ENCODE measurements around the gene PPP1R9B.

The PPP1R9B gene

GRCh38 chr17:50144355-50144754 lies 6.1 kb downstream of the PPP1R9B start:
- Histone ChIP-seq H3K79me2 (ENCODE audit: insufficient read depth, low read length) (no peaks in the 10 kb centered on the region), H3K4me1 (ENCODE audit: insufficient read depth, low read length, severe bottlenecking) (peaks cover 21% of the 10 kb centered on the region), H3K9ac (ENCODE audit: low read length) (no peak overlapping the region), H2AFZ (ENCODE audit: low read length) (no peak overlapping the region), H3K9me3 (ENCODE audit: low read length) (no peaks in the 10 kb centered on the region), H3K4me3 (ENCODE audit: low read depth, low read length, poor library complexity, severe bottlenecking) (no peak overlapping the region), H4K20me1 (ENCODE audit: insufficient read depth, low read length) (no peaks in the 10 kb centered on the region), H3F3A (ENCODE audit: insufficient read depth, low read length) (no peaks in the 10 kb centered on the region), H3K9me2 (ENCODE audit: low read depth, low read length) (no peaks in the 10 kb centered on the region), H3K4me2 (ENCODE audit: low read length) (no peak overlapping the region), H3K36me3 (ENCODE audit: insufficient read depth, low read length) (peaks cover 59% of the 10 kb centered on the region), H3K27me3 (ENCODE audit: insufficient read depth, low read length) (no peaks in the 10 kb centered on the region), H3K27ac (ENCODE audit: low read depth, low read length, poor library complexity, severe bottlenecking) (peak overlapping the region; percentile 66)
- TF ChIP-seq, protein P1, sequence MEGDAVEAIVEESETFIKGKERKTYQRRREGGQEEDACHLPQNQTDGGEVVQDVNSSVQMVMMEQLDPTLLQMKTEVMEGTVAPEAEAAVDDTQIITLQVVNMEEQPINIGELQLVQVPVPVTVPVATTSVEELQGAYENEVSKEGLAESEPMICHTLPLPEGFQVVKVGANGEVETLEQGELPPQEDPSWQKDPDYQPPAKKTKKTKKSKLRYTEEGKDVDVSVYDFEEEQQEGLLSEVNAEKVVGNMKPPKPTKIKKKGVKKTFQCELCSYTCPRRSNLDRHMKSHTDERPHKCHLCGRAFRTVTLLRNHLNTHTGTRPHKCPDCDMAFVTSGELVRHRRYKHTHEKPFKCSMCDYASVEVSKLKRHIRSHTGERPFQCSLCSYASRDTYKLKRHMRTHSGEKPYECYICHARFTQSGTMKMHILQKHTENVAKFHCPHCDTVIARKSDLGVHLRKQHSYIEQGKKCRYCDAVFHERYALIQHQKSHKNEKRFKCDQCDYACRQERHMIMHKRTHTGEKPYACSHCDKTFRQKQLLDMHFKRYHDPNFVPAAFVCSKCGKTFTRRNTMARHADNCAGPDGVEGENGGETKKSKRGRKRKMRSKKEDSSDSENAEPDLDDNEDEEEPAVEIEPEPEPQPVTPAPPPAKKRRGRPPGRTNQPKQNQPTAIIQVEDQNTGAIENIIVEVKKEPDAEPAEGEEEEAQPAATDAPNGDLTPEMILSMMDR (IDR thresholded peaks at IDR 0.05; ENCODE audit: low read length) = no peak
- no peak for TF ChIP-seq EZH2 (IDR thresholded peaks at IDR 0.05; ENCODE audit: borderline replicate concordance, low read length)

DNA sequence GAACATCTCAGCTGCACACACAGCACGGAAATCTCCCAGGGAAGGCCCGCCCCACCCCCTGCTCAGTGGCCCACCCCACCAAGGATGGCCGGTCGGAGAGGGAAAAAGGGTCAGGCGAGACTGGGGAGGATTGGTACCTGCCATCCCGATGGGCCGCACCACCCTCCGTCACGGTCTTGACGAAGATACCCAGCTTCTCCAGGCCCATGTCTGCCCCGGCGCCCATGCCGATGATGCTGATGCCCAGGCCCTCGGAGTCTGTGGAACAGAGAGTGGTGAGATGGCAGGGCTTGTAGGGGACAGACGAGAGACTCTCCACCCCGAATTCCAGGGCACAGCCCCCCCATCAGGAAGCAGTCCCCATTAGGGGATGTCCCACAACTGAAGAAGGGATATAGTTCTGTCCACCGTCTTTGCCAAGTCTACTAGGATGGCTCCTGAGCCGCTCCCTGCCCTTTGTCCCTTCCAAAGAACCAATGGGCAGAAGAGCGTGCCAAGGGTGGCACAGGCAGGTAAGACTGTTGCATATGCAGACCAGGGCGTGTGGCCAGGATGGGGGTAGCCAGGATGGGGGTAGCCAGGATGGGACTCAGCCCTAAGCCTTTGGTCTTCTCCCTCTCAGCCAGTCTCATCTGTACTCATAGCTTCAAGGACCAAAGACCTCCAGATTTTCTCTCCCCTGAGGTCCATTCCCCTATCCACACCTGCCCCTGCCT lies 6.9 kb downstream of the PPP1R9B start:
- Histone ChIP-seq H3K9me2 (ENCODE audit: low read depth, low read length) (no peaks in the 10 kb centered on the region), H3K4me2 (ENCODE audit: low read length) (no peak overlapping the region), H3K9me3 (ENCODE audit: low read length) (no peaks in the 10 kb centered on the region), H4K20me1 (ENCODE audit: insufficient read depth, low read length) (no peaks in the 10 kb centered on the region), H3K4me1 (ENCODE audit: insufficient read depth, low read length, severe bottlenecking) (peaks cover 21% of the 10 kb centered on the region), H3K9ac (ENCODE audit: low read length) (no peak overlapping the region), H3K79me2 (ENCODE audit: insufficient read depth, low read length) (no peaks in the 10 kb centered on the region), H3K27ac (ENCODE audit: low read depth, low read length, poor library complexity, severe bottlenecking) (no peak overlapping the region), H3K4me3 (ENCODE audit: low read depth, low read length, poor library complexity, severe bottlenecking) (no peak overlapping the region), H3K27me3 (ENCODE audit: insufficient read depth, low read length) (no peaks in the 10 kb centered on the region), H3F3A (ENCODE audit: insufficient read depth, low read length) (no peaks in the 10 kb centered on the region), H3K36me3 (ENCODE audit: insufficient read depth, low read length) (peaks cover 67% of the 10 kb centered on the region), H2AFZ (ENCODE audit: low read length) (no peak overlapping the region)
- TF ChIP-seq EZH2 (IDR thresholded peaks at IDR 0.05; ENCODE audit: borderline replicate concordance, low read length) = no peak
- TF ChIP-seq, protein P1 (IDR thresholded peaks at IDR 0.05; ENCODE audit: low read length) = no peak

GRCh38 chr17:50141745-50142110 lies 8.7 kb downstream of the PPP1R9B start:
- peaks cover 5% of the 10 kb centered on the region for H3K4me1 ChIP-seq (ENCODE audit: insufficient read depth, low read length, severe bottlenecking)
- H3K27me3 ChIP-seq (ENCODE audit: insufficient read depth, low read length) = no peaks in the 10 kb centered on the region
- no peak overlapping the region for H3K9ac ChIP-seq (ENCODE audit: low read length)
- no peaks in the 10 kb centered on the region for H3K79me2 ChIP-seq (ENCODE audit: insufficient read depth, low read length)
- no peak overlapping the region for H2AFZ ChIP-seq (ENCODE audit: low read length)
- H3K4me3 ChIP-seq (ENCODE audit: low read depth, low read length, poor library complexity, severe bottlenecking) = no peak overlapping the region
- no peaks in the 10 kb centered on the region for H4K20me1 ChIP-seq (ENCODE audit: insufficient read depth, low read length)
- TF ChIP-seq EZH2 (IDR thresholded peaks at IDR 0.05; ENCODE audit: borderline replicate concordance, low read length) = no peak
- TF ChIP-seq, protein P1 (IDR thresholded peaks at IDR 0.05; ENCODE audit: low read length) = no peak
- no peaks in the 10 kb centered on the region for H3K9me2 ChIP-seq (ENCODE audit: low read depth, low read length)
- no peaks in the 10 kb centered on the region for H3K9me3 ChIP-seq (ENCODE audit: low read length)
- peaks cover 85% of the 10 kb centered on the region for H3K36me3 ChIP-seq (ENCODE audit: insufficient read depth, low read length)
- H3K27ac ChIP-seq (ENCODE audit: low read depth, low read length, poor library complexity, severe bottlenecking) = no peak overlapping the region
- H3K4me2 ChIP-seq (ENCODE audit: low read length) = no peak overlapping the region
- no peaks in the 10 kb centered on the region for H3F3A ChIP-seq (ENCODE audit: insufficient read depth, low read length)
